Aorta (tissue), 5 donors: Measurements from ENCODE around the gene RIMS4. TPM values are rescaled to one million over a fixed set of nuclear protein-coding genes. Genes with fewer than 3 reads are reported as not detected.
A peak's percentile ranks its signal among the peaks of the same experiment; 100 is the strongest.

Experiments used
- ATAC-seq: fragments of 200-7000 bp; cut with Tn5 transposase; one replicate; pipeline ENCODE4 v1.9.1; 2022; ENCODE audit warnings: moderate library complexity; ENCODE audit not compliant: low FRiP score
- DNase-seq, 2 donors: peaks; one replicate each; pipeline ENCODE4 v3.0.0-alpha.2; 2020
- H3K27ac ChIP-seq, 2 donors: one replicate each; pipeline ENCODE4 v1.5.1; 2013; ENCODE audit warnings: low read length in 2 of 2, mild to moderate bottlenecking in 2 of 2, moderate library complexity in 2 of 2, control low read depth in 1 of 2, inconsistent platforms in 1 of 2, low read depth in 1 of 2
- H3K27me3 ChIP-seq, 2 donors: one replicate each; pipeline ENCODE4 v1.6.1; 2013; ENCODE audit warnings: control low read depth in 1 of 2, low read length in 1 of 2, mild to moderate bottlenecking in 1 of 2, moderate library complexity in 1 of 2; ENCODE audit not compliant: insufficient read depth in 2 of 2, control insufficient read depth in 1 of 2
- H3K36me3 ChIP-seq, 2 donors: one replicate each; pipeline ENCODE4 v1.6.1; 2013; ENCODE audit warnings: control low read depth in 1 of 2, low read length in 1 of 2, mild to moderate bottlenecking in 1 of 2; ENCODE audit not compliant: insufficient read depth in 2 of 2, control insufficient read depth in 1 of 2
- H3K4me1 ChIP-seq, 2 donors: one replicate each; pipeline ENCODE4 v1.6.1; 2013; ENCODE audit warnings: low read length in 2 of 2, control low read depth in 1 of 2, mild to moderate bottlenecking in 1 of 2, moderate library complexity in 1 of 2; ENCODE audit not compliant: insufficient read depth in 2 of 2, control insufficient read depth in 1 of 2
- H3K4me3 ChIP-seq, 2 donors: one replicate each; pipeline ENCODE4 v1.5.1; 2013; ENCODE audit warnings: low read length in 2 of 2, control low read depth in 1 of 2, mild to moderate bottlenecking in 1 of 2
- H3K9me3 ChIP-seq: one replicate; pipeline ENCODE4 v1.6.1; 2013; ENCODE audit warnings: mild to moderate bottlenecking, low read length; ENCODE audit not compliant: control insufficient read depth
- WGBS, 2 donors: extraction: QIAGEN DNeasy Blood & Tissue Kit; methylation state at CpG; one replicate each; pipeline ENCODE4 v1.1.7; 2013; 5-methylcytosine and 5-hydroxymethylcytosine counted together
- intact Hi-C, 2 donors: fragments of 100-400 bp; cut with DNase I; formaldehyde crosslinking; loops; one replicate each; pipeline versions ENCODE4 v1.14.2 to v1.15.0; 2022
- polyA plus RNA-seq, 2 donors: library from polyadenylated mRNA; stranded (reverse); fragments of 200-250 nt; gene quantifications; one replicate each; pipeline ENCODE4 v1.2.3, GENCODE V29; 2013
- total RNA-seq, 2 donors: library from RNA; stranded (reverse); fragmentation: NEBNext Ultra II Directional; extraction: Animal tissue kit (Norgen Biotek cat#: 25700); gene quantifications; one replicate each; pipeline ENCODE4 v1.2.1, GENCODE V29; 2021
- donor health status: healthy with polysubstance abuse.
- donor health status: Bipolar disorder and iron deficiency.
- donor health status: DM: no; HTN: no; CAD: no.
- donor health status: DM: no; HTN: no; CAD: no.
- donor health status: DM: yes; HTN: yes; CAD: no.

Gene RIMS4
- total and polyA plus RNA-seq, 4 donors: 0.46 to 16.6 (median 2.5) TPM

DNA sequence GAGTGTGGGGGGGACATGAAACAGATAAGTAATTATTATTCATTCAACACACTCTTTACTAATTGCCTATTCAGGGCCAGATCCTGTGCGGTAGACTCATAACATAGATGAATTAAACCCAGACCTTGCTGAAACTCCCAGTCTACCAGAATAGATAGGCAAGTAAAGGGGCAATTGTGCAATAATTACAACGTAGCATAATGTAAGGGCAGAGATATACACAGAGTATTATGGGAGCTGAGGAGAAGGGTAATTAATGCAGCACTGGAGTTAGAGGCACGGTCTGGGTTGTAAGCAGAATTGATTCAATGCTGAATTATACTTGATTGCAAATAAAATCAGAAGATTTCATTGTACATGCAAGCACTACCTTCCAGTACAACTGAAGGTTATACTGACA, 29.2 kb downstream of the RIMS4 start:
- ATAC-seq: no peak
- 70% methylated on average over 3 of the region's 3 CpGs for WGBS, 2 donors
- Histone ChIP-seq H3K27me3 (no peaks in the 10 kb centered on the region), H3K4me1 (no peaks in the 10 kb centered on the region), H3K27ac (no peak overlapping the region), H3K4me3 (no peak overlapping the region), H3K36me3 (no peaks in the 10 kb centered on the region), H3K9me3 (no peaks in the 10 kb centered on the region)
- intact Hi-C loops: no loop called here
- no peak for DNase-seq

DNA sequence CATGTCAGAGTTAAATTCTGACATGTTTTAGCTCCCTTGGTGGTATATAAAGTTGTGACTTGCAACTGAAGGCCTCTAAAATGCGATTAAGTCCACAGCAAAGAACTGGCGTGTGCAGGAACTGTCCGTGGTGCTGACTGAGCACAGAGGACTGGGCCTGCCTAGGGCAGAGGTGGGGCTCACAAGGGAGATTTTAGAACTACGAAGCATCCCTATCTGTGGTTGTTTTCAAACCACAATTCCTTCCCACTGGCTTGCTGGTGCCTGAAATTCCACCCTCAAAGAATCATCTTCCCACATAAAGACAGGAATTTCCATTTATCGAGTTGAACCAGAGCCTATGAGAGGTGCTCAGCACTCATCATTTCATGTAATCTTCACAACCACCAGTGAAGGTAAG, 30.1 kb downstream of the RIMS4 start:
- Histone ChIP-seq H3K27me3 (no peaks in the 10 kb centered on the region), H3K27ac (no peak overlapping the region), H3K4me3 (no peak overlapping the region), H3K4me1 (no peaks in the 10 kb centered on the region), H3K36me3 (no peaks in the 10 kb centered on the region), H3K9me3 (no peaks in the 10 kb centered on the region)
- intact Hi-C loops: no loop called here
- peak in 1 of 2 donors; percentile 81 for DNase-seq
- WGBS, 2 donors: 24 to 26% methylated on average over 5 of the region's 5 CpGs
- ATAC-seq: no peak

DNA sequence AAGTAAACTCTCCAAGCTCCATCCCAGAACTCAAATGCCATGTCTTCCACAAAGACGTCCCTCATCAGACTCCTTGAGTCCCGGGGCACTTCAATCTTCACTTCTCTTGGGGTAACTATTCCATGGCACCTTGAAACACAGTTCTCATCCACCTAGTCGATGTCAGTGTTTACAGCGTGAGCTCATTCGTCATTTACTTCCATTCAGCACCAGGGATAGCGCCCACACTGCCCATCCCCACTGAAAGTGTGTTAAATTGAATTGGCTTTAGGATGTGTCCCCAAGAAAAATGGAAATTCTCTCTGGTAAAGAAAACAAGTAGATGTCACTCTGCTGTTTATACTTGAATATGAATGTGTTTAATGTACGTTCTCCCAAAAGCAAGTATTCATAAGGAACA, 33.4 kb downstream of the RIMS4 start:
- no peak overlapping the region for H3K27ac ChIP-seq
- H3K4me1 ChIP-seq: no peaks in the 10 kb centered on the region
- WGBS, 2 donors: 11 to 13% methylated on average over 7 of the region's 7 CpGs
- H3K36me3 ChIP-seq: no peaks in the 10 kb centered on the region
- H3K27me3 ChIP-seq: no peaks in the 10 kb centered on the region
- intact Hi-C loops: no loop called here
- DNase-seq: no peak
- no peaks in the 10 kb centered on the region for H3K9me3 ChIP-seq
- no peak for ATAC-seq
- H3K4me3 ChIP-seq: no peak overlapping the region

DNA sequence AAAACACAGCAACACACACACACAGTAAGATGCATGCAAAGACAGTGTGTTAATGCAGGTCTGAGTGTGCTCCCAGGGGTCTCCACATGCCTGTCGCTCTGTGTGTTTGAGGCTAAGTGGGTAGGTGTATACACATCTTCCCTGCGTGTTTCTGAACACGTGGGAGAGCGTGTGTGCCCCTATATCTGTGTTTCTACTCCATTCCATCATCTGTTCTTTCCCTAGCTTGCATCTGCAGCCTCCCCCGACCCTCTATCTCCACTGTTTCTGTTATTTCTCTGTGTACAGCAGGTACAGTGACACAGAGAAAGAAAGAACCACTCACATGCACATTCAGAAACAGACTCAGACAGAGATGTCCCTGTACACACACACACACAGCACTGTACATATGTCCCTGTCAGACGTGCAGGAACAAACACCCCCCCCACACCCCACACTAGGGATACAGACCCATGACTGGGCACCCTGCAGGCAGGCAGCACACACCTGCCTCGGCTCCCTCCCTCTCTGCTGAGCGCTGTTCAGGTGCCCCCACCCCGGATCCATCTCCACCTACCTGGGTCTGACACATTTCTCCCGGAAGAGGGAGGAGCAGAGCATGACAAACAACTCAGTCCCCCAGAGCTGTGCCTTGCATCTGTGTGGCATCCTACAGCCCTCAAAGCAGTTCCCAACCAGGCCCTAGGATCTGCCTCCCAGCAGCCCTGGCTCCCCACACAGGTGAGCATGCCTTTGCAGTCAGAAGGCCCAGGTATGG, 37.1 kb downstream of the RIMS4 start:
- no peak for ATAC-seq

DNA sequence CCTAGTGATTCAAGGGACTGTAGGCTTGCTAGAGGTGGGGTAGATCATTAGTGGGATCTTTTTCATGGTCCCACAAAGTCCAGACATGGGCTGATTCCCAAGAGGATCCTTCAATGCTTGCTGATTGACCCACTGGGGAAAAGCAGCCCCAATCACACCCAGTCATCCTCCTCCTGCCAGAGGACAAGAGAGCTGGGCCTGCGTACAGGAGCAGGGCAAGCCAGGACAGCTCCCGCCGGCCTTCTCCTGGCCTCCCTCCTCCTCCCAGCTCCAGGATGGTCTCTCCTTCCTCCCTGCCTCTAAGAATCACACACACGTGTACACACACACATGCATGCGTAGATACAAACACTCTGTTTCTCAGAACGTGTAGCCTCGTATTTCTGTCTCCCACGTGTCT, 37.7 kb downstream of the RIMS4 start:
- no peak for ATAC-seq
- H3K9me3 ChIP-seq: no peaks in the 10 kb centered on the region
- no peaks in the 10 kb centered on the region for H3K4me1 ChIP-seq
- no peak for DNase-seq
- H3K27ac ChIP-seq: no peak overlapping the region
- H3K36me3 ChIP-seq: no peaks in the 10 kb centered on the region
- WGBS, 2 donors: 55 to 70% methylated on average over 8 of the region's 8 CpGs
- no peaks in the 10 kb centered on the region for H3K27me3 ChIP-seq
- no peak overlapping the region for H3K4me3 ChIP-seq
- intact Hi-C loops: no loop called here

More for the DNA sequence above, 37.1 kb downstream of the RIMS4 start:
- no peak overlapping the region for H3K4me3 ChIP-seq
- H3K27me3 ChIP-seq: no peaks in the 10 kb centered on the region
- WGBS, 2 donors: 50 to 60% methylated on average over 10 of the region's 10 CpGs
- intact Hi-C loops: no loop called here
- no peaks in the 10 kb centered on the region for H3K4me1 ChIP-seq
- H3K9me3 ChIP-seq: no peaks in the 10 kb centered on the region
- H3K36me3 ChIP-seq: no peaks in the 10 kb centered on the region
- no peak for DNase-seq
- no peak overlapping the region for H3K27ac ChIP-seq

DNA sequence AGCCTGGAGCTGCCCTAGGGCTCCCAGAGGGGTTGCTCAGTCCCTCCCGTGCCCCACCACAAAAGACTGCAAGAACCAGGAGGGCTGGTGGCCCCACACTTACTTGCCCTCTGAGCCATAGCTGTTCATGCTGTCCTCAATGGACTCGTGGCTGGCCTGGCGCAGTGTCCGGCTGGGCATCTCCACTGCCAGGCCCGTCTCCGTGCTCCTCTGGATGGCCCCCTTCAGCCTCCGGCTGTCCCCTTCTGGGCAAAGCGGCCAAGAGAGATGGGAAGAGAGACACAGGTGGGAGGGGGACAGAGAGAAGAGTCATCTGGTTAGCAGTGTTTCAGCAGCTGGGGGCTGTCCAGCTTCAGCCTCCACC, 39.2 kb downstream of the RIMS4 start:
- ATAC-seq (no peak), DNase-seq (no peak)
- Histone ChIP-seq H3K4me3 (no peak overlapping the region), H3K27ac (no peak overlapping the region), H3K36me3 (no peaks in the 10 kb centered on the region), H3K27me3 (no peaks in the 10 kb centered on the region), H3K9me3 (no peaks in the 10 kb centered on the region), H3K4me1 (no peaks in the 10 kb centered on the region)
- intact Hi-C loops: no loop called here
- WGBS, 2 donors: 85% methylated on average over 8 of the region's 8 CpGs

DNA sequence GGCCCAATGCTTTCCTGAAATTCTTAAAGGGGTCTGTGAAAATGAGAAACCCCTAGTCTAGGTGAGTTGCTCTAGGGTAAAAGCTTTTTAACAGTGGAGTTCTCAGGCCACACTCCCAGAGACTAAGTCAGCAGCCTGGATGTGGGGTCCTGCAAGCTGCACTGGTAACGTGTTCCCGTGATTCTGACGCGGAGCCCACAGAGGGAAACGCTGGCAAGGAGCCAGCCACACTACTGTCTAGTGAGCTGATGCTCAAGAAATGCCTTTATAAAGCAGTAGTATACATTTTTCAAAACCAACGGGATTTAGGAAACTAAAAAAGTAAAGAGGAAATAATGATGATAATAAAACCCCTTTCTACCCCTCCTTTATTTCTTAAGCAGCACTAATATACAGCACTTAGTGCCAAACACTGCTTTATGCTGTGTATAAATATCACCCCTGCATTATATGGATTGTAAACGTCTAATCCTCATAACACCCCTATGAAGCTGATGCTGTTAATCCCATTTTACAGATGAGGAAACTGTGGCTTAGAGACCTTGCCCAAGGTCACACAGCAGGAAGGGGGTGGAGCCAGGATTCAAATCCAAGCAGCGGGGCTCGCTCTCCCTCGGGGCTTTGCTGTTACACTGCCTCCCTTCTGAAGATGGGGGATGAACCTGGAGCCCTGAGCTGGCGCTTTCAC, 39.7 kb downstream of the RIMS4 start:
- intact Hi-C loops: no loop called here
- DNase-seq (no peak), ATAC-seq (no peak)
- no peaks in the 10 kb centered on the region for H3K27me3 ChIP-seq
- 41 to 45% methylated on average over 11 of the region's 11 CpGs for WGBS, 2 donors
- H3K36me3 ChIP-seq: no peaks in the 10 kb centered on the region
- no peaks in the 10 kb centered on the region for H3K9me3 ChIP-seq
- H3K4me3 ChIP-seq: no peak overlapping the region
- no peaks in the 10 kb centered on the region for H3K4me1 ChIP-seq
- no peak overlapping the region for H3K27ac ChIP-seq

DNA sequence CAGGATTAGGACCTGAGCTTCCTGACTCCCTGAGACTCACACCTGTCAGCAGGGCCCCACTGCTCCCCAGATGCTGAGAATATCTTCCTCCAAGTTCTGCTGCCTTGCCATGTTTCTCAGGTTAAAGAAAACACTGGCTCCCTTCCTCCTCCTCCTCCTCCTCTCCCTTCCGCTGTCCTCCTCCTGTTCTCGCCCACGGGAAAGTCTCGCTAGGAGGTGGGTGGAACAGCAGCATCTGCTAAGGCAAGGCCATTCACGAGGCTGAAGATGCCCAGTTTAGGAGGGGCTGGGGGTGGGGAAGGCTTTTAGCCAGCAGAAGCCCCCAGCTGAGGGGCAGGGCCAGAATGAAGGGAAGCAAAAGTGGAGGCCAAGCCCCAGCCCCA, 40.9 kb downstream of the RIMS4 start:
- WGBS, 2 donors: 34 to 49% methylated on average over 5 of the region's 5 CpGs
- Histone ChIP-seq H3K4me3 (no peak overlapping the region), H3K36me3 (no peaks in the 10 kb centered on the region), H3K27ac (no peak overlapping the region), H3K27me3 (no peaks in the 10 kb centered on the region), H3K4me1 (no peaks in the 10 kb centered on the region), H3K9me3 (no peaks in the 10 kb centered on the region)
- DNase-seq (no peak), ATAC-seq (no peak)
- intact Hi-C loops: no loop called here

DNA sequence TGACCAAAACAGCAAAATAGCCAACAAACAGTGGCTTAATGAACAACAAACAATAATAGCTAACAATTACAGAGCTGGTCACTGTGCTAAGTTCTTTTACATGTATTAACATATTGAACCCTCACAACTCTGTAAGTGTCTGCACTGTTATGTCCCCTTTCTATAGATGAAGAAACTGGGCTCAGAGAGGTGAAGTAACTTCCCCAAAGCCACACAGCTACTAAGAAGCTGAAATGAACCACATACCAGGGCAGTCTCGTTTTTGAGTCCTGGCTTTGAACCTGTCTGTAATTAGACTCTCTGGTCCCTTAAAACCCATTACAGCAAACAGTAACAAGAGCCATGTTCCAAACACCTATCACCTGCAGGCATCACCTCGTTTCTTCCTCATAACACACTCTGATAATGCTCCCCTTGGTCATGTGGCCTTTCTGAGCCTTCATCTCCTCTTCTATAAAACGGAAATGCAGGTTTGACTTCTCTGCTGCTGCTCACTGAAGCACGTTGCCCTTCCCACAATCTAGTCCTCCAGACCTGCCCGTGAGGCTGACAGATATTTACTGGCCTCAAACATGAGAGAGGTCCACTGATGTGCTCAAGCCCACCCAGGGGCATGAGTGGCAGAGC, 41.4 kb downstream of the RIMS4 start:
- DNase-seq: no peak
- WGBS, 2 donors: 56 to 57% methylated on average over 5 of the region's 5 CpGs
- Histone ChIP-seq H3K9me3 (no peaks in the 10 kb centered on the region), H3K27ac (no peak overlapping the region), H3K4me3 (no peak overlapping the region), H3K4me1 (no peaks in the 10 kb centered on the region), H3K27me3 (no peaks in the 10 kb centered on the region), H3K36me3 (no peaks in the 10 kb centered on the region)
- intact Hi-C loops: no loop called here
- no peak for ATAC-seq
